Hematopoietic multipotent progenitor cell (in vitro differentiated cells): ENCODE measurements around the gene C20orf202. TPM values are rescaled to one million over a fixed set of nuclear protein-coding genes. Genes with fewer than 3 reads are reported as not detected.
"Not testable (repeated sequence)": the region's sequence is repeated elsewhere in the genome, so short reads cannot be mapped to it uniquely, and the experiment has no call there.

Experiments used
- DNase-seq, 3 donors: peaks; one replicate each; pipeline ENCODE4 v3.0.0-alpha.2; 2011 to 2015; ENCODE audit warnings: low read depth in 2 of 3, low spot score in 2 of 3
- total RNA-seq: library from RNA; depleted of rRNA; stranded (reverse); fragments of >200 nt; gene quantifications from one replicate; pipeline ENCODE4 v1.2.3, GENCODE V29; 2012

The C20orf202 gene
- total RNA-seq, 1 donor = under 0.01 TPM

DNA sequence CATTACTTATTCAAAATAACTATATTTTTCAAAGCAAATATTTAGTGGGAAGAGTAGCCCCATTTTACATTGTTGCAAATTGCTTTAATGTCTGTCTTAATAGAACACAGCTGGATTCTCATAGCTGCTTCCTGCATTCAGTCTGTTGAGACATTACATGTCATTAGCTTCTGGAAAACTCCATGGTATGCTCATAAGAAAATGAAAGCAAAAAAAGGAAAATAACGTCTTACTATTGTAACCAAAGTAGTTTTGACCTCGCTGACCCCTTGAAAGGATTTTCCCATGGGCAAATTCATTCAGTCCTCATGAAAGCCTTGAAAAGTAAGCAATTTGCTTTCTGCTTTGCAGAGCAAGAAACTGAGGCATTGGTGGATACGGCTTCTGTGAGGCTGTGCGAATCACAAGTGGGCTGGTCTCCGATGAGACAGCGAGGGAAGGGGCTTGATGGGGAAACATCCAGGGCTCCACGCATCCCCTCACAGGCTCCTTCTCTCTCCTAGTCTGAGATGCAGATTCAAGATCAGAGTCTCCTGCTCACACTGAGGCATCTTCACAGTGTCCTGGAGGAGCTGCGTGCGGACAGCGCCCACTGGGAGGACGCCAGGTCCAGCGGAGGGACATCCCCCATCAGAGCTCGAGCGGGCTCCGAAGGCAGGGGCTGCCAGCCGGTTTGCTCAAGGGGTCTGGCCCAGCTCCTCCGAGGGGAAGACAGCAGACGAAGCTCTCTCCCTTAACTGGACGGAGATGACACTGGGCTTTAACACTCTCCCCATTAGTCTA, 3.3 kb downstream of the C20orf202 start:
- DNase-seq = no peak

DNA sequence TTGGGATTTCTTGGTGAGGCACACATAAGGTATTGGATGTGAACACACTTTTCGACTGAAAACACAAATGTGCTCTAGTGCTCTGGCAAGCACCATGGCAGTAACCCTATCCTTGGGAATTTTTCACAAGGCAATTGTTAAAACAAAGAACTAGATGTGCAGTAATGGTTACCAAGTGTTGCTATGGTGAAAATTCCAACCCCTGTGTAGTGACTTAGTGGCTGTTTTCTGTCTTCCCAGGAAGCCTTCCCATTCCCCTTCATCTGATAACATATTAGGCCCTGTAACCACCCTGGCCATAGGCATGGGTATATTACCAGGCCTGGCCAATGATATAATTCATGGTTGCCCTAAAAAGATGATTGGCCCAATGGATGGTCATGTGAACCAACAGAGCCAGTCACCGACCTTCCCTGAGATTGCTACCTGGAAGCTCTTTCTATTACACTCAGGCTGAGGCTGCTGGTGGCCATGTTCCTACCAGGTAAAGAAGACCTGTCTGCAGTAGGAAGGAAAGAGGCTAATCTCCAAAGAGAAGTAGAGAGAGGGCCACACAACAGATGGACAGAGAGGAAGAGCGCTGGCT, 4.1 kb downstream of the C20orf202 start:
- DNase-seq = no peak

DNA sequence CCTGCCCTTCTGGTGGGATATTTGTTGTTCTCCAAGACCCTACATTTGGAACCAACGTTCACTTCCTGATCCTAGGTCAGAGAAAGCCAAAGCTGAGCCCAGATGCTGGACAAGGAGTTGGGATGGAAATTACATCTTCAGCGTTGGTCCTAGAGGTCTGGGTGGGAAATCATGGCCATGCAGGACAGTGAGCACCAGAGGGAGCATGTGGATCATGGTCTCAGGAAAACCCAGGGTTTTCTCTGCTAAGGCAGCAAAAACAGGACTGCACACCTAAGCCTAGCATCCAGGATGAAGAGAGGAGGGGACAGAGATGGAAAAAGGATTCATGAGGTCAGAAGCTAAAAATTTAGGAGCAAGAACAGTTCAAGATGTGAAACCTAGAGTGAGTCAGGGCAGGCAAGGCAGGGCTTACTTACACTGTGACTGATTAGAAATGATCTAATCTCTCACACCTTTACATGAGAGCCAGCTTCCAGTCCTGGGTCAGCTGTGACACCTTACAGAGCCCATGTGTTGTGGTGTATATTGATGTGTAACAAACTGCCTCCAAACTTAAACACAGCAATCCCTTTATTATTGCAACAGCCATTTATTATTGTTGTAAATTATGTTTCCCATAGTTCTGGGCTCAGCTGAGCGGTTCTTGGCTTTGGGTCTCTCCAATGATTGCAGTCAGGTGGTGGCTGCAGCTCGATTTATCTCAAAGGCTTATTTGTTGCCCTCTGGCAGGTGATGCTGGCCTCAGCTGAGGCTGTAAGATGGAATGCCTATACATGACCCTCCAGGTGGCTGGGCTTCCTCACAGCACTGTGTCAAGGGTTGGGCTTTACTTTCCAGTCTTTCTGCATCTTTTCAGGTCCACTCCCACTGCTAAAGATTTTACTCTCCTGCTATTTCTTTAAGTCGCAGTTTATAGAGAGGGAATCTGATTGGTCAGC, 6.5 kb downstream of the C20orf202 start:
- no peak for DNase-seq

DNA sequence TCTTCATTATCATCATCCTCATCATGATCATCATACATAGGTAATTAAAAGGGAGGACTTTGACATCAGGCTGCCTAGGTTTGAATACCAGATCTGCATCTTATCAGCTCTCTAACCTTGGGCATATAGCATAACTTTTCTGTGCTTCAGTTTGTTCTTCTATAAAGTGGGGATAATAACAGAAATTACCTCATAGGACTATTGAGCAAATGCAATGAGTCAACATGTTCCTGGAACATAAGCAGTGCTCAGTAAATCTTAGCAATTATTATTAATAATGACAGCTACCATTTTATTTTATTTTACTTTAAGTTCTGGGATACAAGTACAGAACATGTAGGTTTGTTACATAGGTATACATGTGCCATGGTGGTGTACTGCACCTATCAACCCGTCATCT, 7.2 kb downstream of the C20orf202 start:
- no peak for DNase-seq

DNA sequence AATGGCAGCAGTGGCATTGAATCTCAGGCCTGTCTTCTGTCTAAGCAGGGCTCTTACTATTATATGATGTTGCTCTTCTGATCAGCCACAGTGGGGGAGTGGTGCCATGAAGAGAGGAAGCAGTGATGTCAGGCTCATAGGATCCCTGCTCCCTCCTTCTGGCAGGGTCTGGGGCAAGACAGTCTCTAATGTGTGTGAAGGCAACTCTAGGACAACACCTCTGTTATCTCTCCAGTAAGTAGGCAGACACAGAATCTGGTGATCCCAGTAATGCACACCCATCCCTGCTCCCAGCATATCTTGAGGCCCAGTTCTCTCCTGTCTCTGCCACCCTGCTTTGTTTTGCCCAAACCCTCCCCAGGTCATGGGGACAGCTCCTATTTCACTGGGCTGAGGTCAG, 8.8 kb downstream of the C20orf202 start:
- DNase-seq = no peak

DNA sequence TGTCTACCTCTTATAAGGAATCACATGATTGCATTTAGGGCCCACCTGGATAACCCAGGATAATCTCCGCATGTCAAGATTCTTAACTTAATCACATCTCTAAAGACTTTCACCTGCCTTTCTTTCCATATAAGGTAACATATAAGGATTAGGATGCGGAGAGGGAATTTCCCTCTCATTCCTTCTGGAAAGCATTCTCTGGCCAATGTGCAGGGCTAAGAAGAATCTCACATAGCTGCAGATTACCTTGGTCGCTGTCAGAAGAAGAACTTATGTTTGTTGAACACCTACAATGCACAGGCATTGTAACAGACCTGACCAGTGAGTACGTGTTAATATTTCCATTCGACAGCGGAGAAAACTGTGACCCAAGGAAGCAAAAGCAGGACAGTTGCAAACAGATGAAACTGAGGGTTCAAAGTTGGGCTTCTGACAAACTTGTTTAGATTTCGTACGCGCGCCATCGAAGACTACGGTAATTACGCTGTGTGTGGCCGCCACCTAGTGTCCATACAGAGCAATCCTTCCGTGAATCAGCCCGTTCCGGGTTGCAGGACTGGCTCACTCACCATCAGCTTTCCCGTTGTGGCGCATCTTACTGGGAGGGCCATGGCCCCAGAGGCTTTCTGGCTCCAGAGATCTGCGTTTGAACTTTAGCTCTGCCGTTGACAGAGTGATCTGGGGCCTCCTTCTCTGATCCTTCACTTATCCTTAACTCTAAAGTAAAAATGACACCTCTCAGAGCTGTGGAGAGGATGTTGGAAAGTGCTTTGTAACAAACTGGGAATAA, 9.5 kb downstream of the C20orf202 start:
- DNase-seq = peak in 2 of 3 donors; percentile 66 to 78

DNA sequence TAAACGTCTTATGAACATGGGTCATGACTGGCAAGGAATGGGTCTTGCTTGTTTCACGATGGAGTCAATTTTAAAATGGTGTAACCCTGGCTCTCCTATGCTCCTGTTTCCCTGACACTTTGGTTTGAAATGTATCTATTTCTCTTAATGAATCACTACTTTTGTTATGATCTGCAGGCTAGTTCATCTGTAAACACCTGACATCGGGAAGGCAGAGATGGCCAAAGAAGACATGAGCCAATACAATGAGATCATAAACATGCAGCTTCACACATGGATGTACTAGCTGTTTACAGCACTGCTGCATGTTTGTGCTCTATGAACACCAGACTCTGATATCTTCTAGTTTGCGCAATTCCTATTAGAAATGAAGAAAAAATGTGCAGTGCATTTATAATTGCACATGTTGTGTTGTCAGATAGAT, 11.6 kb downstream of the C20orf202 start:
- DNase-seq = no peak

DNA sequence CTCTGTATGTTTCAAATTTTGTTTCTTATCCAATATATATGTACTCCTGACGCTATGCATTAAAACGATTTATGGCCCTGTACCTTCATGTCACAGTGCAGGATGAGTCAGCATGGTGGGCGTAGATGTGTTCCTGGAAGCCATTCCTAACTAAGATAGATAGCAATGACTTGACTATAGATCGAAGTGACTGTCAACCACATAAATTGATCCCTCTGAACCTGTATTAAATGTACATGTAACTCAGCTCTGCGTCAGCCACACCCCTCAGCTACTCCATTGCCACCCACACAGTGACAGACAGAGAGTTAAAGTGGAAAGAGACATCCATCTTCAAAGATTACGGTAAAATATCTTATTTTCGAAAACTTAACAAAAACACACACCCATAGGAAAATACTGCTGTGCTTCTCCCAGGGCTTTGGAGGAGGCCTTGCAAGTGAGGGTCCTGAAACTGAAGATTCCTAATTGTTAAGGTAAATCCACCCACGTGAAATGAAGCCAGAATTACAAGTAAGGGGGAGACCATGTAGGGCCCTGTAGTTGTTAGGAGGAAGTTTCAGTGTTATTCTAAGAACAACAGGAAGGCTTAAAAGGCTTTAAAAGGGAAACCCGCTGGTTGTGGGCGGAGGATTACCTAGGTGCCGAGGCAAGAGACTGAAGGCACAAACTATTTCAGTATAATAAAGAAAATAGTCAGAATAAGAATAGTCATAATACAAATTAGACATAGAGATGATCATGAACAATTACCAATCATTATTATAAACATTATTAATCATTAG, 12.3 kb downstream of the C20orf202 start:
- DNase-seq = no peak

DNA sequence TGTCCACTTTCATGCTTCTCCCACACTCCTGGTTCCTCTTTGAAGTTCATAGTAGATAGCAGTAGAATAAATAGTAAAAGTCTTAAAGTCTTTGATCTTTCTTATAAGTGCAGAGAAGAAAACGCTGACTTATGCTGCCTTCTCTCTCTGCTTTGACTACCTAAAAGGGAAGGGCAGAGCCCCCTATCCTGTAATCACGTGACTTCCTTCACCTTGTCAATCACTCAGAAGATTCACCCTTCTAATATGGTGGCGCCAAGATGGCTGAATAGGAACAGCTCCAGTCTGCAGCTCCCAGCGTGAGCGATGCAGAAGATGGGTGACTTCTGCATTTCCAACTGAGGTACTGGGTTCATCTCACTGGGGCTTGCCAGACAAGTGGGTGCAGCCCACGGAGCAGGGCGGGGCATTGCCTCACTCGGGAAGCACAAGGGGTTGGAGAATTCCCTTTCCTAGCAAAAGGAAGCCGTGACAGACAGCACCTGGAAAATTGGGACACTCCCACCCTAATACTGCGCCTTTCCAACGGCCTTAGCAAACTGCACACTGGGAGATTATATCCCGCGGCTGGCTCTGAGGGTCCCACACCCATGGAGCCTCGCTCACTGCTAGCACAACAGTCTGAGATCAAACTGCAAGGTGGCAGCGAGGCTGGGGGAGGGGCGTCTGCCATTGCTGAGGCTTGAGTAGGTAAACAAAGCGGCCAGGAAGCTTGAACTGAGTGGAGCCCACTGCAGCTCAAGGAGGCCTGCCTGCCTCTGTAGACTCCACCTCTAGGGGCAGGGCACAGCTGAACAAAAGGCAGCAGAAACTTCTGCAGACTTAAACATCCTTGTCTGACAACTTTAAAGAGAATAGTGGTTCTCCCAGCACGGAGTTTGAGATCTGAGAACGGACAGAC, 13.5 kb downstream of the C20orf202 start:
- DNase-seq = not testable (repeated sequence)

DNA sequence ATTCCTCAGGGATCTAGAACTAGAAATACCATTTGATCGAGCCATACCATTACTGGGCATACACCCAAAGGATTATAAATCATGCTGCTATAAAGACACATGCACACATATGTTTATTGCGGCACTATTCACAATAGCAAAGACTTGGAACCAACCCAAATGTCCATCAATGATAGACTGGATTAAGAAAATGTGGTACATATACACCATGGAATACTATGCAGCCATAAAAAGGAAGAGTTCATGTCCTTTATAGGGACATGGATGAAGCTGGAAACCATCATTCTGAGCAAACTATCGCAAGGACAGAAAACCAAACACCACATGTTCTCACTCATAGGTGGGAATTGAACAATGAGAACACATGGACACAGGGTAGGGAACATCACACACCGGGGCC, 19.5 kb downstream of the C20orf202 start:
- not testable (repeated sequence) for DNase-seq

DNA sequence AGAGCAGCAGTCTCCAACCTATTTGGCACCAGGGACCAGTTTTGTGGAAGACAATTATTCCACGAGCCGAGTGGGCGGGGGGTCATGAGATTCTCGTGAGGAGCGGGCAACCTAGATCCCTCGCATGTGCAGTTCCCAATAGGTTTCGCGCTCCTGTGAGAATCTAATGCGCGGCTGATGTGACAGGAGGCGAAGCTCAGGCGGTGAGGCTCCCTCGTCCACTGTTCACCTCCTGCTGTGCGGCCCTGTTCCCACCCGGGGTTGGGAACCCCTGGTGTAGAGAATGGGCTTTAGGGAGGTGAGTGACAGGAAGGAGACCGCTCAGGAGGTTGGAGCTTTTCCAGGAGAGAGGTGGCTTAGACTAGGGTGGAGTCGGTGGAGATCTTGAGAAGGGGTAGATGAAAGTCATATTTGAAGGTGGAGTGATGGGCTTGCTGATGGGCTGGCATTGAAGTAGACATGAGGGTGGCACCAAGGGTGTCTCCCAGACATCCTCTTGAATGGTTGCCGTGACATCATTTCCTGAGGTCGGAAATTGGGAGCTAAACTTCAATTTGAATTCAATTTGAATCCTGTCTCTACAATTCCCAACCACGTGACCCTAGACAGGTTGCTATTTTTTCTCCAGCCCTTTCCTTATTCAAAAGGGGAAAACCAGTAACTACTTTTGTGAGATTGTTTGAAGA, 21.1 kb downstream of the C20orf202 start:
- DNase-seq = no peak

DNA sequence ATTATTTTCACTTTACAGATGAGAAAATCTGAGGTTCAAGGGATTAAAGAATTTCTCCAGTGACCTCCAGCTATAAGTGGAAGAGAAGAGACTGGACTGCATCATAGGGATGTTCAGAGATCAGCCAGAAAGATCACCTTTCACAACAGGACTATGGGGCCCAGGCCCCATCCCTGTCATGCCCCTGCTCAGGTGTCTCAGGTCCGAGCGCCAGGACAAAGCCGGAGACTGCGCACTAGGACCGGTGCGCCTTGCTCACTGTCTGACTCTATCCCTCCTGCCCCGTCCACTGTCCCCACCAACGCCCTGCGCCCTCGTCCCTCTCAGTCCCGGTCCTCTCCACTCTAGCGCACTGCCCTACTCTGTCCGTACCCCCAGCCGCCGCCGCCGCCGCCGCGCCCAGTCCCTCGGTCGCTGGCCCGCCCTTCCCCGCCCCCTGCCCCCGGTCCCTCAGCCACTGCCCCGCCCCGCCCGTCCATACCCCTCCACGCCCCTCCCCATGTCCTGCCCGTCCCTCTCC, 22.1 kb downstream of the C20orf202 start:
- DNase-seq = no peak

DNA sequence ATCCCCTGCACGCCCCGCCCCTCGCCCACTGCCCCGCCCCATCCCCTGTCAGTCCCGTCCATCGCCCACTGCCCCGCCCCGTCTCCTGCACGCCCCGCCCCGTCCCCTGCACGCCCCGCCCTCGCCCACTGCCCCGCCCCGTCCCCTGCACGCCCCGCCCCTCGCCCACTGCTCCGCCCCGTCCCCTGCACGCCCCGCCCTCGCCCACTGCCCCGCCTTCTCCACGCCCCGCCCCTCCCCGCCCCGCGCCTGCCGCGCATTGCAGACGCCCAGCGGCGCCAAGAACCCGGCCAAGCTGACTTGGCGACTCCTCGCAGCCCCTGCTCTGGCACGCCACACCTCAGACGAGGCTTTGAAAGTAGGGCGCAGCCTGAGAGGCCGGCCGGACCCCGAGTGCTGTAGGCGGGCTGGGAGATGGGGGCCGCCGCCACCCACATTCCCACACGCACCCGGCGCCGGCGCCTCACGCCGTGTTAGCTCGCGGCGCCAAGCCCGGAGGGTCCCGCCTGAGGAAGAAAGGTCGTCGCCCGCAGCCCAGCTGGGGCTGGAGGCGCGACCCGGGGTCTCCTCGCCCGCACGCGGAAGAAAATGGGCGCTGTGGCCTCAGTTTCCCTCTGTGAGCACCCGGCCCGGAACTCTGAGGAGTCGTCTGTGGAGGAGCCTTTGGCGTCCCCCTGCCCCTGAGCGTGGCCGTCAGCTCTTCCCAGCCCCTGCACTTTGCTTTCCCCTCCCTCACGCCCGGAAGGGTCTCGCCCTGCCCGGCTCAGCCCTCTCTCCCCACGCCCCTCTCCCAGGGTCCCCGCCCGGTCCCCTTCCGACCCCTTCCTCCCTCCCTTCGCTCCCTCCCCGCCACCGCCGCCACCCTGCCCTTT, 22.8 kb downstream of the C20orf202 start, which contains the start of gene RAD21L1:
Gene RAD21L1, plus strand, starts transcription at position 262 of the 872 bp plus-strand sequence. CDS start 2,410 bp downstream, outside the sequence.
- DNase-seq = peak; percentile 61 to 76 (median 63)

DNA sequence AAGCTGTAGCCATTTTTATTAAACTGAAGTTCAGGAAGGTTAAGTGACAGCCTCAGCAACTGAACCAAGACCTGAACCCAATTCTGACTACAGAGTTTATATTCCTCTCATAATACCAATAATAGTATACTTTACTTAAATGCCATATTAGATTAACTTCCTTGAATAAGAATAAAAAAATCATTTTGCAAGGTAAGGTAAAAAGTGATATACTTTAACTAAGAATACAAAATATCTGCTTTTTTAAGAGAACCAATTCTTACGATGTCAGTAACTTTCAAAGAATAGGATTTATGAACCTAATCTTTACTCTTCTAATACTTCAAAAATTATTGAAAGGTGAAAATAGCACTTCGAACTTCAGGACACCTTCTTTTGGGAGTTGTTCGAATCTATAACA, 26.3 kb downstream of the C20orf202 start:
- DNase-seq = no peak

DNA sequence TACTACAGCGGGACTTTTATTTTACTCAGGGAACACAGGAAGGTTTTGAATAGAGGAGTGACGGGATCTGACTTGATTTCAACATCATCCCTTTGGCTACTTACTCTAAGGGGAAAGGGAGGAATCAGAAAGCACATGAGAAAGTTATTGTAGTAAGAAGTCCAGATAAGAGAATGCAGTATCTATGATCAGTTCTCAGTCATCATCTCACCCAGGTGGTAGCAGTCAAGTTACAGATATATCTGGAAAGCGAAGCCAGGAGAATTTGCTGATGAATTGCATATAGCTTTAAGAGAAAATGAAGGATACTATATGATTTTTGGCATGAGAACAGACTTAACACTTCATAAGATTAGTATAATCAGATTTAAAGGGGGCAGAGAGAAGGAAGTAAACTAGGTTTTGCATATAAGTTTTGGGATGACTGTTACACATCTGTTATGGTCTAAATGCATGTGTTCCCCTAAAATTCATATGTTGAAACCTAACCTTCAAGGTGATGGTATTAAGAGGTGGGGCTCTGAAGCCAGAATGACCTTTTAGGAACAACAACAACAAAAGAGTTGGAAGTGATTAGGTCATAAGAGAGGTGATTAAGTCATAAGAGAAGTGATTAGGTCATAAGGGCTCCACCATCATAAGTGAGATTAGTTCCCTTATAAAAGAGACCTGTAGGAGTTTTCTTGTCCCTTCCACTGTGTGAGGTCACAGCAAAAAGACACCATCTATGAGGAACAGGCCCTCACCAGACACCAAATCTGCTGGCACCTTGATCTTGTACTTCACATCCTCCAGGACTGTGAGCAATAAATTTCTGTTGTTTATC, 29.2 kb downstream of the C20orf202 start:
- no peak for DNase-seq

DNA sequence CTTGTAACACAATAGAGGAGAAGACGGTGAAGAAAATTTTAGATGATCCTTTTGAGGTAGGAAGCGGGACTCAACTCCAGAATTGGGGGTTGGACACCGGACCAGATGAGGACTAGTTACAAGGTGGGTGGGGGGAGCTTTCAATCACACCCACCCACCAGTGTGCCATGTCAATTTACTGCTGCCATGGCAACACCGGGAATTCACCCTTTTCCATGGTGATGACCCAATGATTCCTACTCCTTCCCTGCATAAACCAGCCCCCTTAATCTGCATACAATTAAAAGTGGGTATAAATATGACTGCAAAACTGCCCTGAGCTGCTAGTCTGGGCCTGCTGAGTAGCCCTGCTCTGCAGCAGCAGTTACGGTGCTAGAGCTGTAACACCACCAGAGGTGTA, 37.3 kb downstream of the C20orf202 start:
- no peak for DNase-seq
